Putamen (tissue), 1 donor: ENCODE results near the gene RASSF8.

Experiments used
- DNase-seq: peaks from one replicate; pipeline ENCODE4 v3.0.0-alpha.2; 2016; ENCODE audit warnings: low spot score

Gene RASSF8

GRCh38 chr12:26058818-26059217 is 100.3 kb downstream of the RASSF8 start:
- DNase-seq = no peak

GRCh38 chr12:26062006-26062405 is 103.5 kb downstream of the RASSF8 start:
- DNase-seq = no peak

- DNase-seq = no peak
These were observed 104.1 kb downstream of the RASSF8 start for GRCh38 chr12:26062566-26062965.

- no peak for DNase-seq
These were observed 107.0 kb downstream of the RASSF8 start for GRCh38 chr12:26065451-26065850.

- DNase-seq = no peak
These were observed 110.0 kb downstream of the RASSF8 start for GRCh38 chr12:26068503-26068902.

GRCh38 chr12:26069796-26070195 is 111.3 kb downstream of the RASSF8 start:
- DNase-seq = no peak

- no peak for DNase-seq
These were observed 119.6 kb downstream of the RASSF8 start for GRCh38 chr12:26077915-26078702.

- no peak for DNase-seq
These were observed 122.4 kb downstream of the RASSF8 start for GRCh38 chr12:26080911-26081310.

- DNase-seq = no peak
These were observed 128.5 kb downstream of the RASSF8 start for GRCh38 chr12:26086936-26087335.

GRCh38 chr12:26088998-26089397 is 130.5 kb downstream of the RASSF8 start:
- DNase-seq = no peak

- DNase-seq = no peak
These were observed 132.5 kb downstream of the RASSF8 start for GRCh38 chr12:26090836-26091510.

- no peak for DNase-seq
These were observed 133.3 kb downstream of the RASSF8 start for GRCh38 chr12:26091822-26092221.

- no peak for DNase-seq
These were observed 134.0 kb downstream of the RASSF8 start for GRCh38 chr12:26092346-26093105.

GRCh38 chr12:26095186-26095585 is 136.7 kb downstream of the RASSF8 start:
- DNase-seq = no peak

- DNase-seq = no peak
These were observed 137.6 kb downstream of the RASSF8 start for GRCh38 chr12:26096036-26096435.

GRCh38 chr12:26097046-26097878 is 138.8 kb downstream of the RASSF8 start:
- peak; percentile 83 for DNase-seq

GRCh38 chr12:26100666-26101349 is 142.3 kb downstream of the RASSF8 start:
- DNase-seq = no peak

GRCh38 chr12:26101350-26101734 is 142.9 kb downstream of the RASSF8 start:
- no peak for DNase-seq

- DNase-seq = no peak
These were observed 143.3 kb downstream of the RASSF8 start for GRCh38 chr12:26101763-26102162.

- no peak for DNase-seq
These were observed 144.5 kb downstream of the RASSF8 start for GRCh38 chr12:26102953-26103352.

GRCh38 chr12:26106347-26106746 is 147.9 kb downstream of the RASSF8 start:
- DNase-seq = no peak
